OCI-LY7 (cell line): ENCODE measurements around the gene THAP8.

Experiments
- CTCF ChIP-seq: fragments of 200-600 bp; sonication (generic); conservative IDR thresholded peaks from 2 replicates; pipeline ENCODE4 v1.5.1; 2014; ENCODE audit warnings: mild to moderate bottlenecking, antibody characterized with exemption, low read length, moderate library complexity, mixed read lengths
- EZH2phosphoT487 ChIP-seq: fragments of 200-600 bp; sonication (generic); IDR thresholded peaks from 2 replicates; pipeline ENCODE4 v1.6.1; 2018; ENCODE audit warnings: low read depth, borderline replicate concordance, mild to moderate bottlenecking, mixed run types, antibody characterized with exemption, low read length, moderate library complexity, mixed read lengths

DNA sequence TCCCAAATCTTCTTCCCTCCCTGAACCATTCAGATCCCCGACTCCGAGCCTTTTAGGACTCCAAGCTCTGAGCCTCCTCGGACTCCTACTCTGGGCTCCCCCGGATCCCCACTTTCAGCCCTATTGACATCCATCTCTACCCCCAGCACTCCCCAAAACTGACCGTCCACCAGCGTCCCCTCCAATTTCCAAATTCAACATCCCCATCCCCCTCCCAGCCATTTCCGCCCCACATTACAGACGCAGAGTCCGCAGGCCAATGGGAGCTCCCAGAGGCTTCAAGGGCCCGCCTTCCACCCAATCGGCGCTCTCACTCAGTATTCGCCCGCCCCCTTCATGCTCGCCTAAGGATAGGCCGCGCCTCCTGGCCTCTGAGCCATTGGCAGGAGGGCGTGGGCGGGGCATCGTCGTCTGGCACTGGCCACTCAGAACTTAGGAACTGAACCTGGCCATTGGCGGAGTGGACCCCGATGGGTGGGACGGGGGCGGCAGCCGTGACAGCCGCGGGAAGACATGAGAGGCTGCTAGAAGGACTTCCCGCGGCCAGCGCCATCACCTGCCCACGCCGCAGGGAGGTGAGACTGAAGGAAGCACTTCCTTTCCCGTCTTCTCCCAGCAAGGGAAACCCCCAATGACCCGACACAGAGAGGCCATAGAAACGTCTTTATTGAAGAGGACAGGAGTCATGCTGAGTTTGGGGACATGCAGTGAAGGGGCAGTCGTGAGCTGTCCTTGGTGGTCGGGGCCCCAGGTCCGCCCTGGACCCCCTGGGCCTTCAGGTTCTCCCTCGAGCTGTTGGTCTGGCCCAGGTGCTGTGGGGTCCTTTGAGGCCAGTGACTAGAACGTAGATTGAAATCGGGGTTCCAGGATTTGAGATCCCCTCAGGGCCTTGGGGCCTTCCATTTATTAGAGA is 39.8 kb downstream of the THAP8 start, which contains the start of gene ALKBH6:
- TF ChIP-seq CTCF = no peak
- no peak for TF ChIP-seq EZH2phosphoT487
